A549 (cell line): Measurements from ENCODE around the gene ACSM5.
"Not testable (repeated sequence)": the region's sequence is repeated elsewhere in the genome, so short reads cannot be mapped to it uniquely, and the experiment has no call there.

ENCODE experiments used
- CHD2 ChIP-seq: fragments of 150-350 bp; IDR thresholded peaks from 2 replicates; pipeline ENCODE4 v1.6.1; 2014; ENCODE audit warnings: low read length; ENCODE audit not compliant: partially characterized antibody
- EP300 ChIP-seq, 2 experiments: fragments of >200 bp; sonication (Bioruptor Twin); formaldehyde crosslinking; IDR thresholded peaks; 2 replicates in 1 of 2; 3 replicates in 1 of 2; pipeline ENCODE4 v1.6.1; 2016 to 2017
- NFE2L2 ChIP-seq: fragments of 150-350 bp; conservative IDR thresholded peaks from 2 replicates; pipeline ENCODE4 v1.6.1; 2014; ENCODE audit warnings: low read length
- POLR2A ChIP-seq: IDR thresholded peaks from 2 replicates; pipeline ENCODE4 v1.6.1; 2012; ENCODE audit warnings: mild to moderate bottlenecking, low read length
- RCOR1 ChIP-seq: fragments of 150-350 bp; IDR thresholded peaks from 2 replicates; pipeline ENCODE4 v1.6.1; 2014; ENCODE audit warnings: antibody characterized with exemption, low read length, low read depth
- TF ChIP-seq, protein P1 (sequence below): fragments of 200-600 bp; sonication (generic); IDR thresholded peaks from 2 replicates; pipeline ENCODE4 v1.6.1; 2016; ENCODE audit warnings: antibody characterized with exemption, mild to moderate bottlenecking, moderate library complexity
- TF ChIP-seq, protein P2 (sequence below): fragments of >200 bp; sonication (Bioruptor Twin); formaldehyde crosslinking; IDR thresholded peaks from 3 replicates; pipeline ENCODE4 v1.5.1; 2016

DNA sequence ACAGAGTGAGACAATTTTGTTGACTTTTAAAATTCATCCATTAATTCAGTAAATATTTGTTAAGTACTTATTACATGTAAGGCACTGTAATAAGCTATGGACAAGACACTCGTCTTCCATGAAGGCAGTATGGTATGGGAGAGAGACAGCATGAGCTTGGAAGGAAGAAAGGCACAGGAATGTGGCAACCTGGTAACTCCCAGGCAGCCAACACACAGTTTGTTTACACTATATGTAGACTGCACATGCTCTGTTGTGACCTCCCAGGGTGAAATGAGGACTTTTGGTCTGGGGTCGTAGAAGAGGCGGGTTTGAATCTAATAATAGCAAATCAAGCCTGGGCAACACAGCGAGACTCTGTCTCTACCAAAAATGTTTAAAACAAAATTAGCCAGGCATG, 51.0 kb downstream of the ACSM5 start:
- TF ChIP-seq EP300 (IDR thresholded peaks at IDR 0.05); NFE2L2; POLR2A; RCOR1; CHD2: not testable (repeated sequence)
- TF ChIP-seq, protein P1, sequence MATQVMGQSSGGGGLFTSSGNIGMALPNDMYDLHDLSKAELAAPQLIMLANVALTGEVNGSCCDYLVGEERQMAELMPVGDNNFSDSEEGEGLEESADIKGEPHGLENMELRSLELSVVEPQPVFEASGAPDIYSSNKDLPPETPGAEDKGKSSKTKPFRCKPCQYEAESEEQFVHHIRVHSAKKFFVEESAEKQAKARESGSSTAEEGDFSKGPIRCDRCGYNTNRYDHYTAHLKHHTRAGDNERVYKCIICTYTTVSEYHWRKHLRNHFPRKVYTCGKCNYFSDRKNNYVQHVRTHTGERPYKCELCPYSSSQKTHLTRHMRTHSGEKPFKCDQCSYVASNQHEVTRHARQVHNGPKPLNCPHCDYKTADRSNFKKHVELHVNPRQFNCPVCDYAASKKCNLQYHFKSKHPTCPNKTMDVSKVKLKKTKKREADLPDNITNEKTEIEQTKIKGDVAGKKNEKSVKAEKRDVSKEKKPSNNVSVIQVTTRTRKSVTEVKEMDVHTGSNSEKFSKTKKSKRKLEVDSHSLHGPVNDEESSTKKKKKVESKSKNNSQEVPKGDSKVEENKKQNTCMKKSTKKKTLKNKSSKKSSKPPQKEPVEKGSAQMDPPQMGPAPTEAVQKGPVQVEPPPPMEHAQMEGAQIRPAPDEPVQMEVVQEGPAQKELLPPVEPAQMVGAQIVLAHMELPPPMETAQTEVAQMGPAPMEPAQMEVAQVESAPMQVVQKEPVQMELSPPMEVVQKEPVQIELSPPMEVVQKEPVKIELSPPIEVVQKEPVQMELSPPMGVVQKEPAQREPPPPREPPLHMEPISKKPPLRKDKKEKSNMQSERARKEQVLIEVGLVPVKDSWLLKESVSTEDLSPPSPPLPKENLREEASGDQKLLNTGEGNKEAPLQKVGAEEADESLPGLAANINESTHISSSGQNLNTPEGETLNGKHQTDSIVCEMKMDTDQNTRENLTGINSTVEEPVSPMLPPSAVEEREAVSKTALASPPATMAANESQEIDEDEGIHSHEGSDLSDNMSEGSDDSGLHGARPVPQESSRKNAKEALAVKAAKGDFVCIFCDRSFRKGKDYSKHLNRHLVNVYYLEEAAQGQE, result not testable (repeated sequence)
- TF ChIP-seq, protein P2, sequence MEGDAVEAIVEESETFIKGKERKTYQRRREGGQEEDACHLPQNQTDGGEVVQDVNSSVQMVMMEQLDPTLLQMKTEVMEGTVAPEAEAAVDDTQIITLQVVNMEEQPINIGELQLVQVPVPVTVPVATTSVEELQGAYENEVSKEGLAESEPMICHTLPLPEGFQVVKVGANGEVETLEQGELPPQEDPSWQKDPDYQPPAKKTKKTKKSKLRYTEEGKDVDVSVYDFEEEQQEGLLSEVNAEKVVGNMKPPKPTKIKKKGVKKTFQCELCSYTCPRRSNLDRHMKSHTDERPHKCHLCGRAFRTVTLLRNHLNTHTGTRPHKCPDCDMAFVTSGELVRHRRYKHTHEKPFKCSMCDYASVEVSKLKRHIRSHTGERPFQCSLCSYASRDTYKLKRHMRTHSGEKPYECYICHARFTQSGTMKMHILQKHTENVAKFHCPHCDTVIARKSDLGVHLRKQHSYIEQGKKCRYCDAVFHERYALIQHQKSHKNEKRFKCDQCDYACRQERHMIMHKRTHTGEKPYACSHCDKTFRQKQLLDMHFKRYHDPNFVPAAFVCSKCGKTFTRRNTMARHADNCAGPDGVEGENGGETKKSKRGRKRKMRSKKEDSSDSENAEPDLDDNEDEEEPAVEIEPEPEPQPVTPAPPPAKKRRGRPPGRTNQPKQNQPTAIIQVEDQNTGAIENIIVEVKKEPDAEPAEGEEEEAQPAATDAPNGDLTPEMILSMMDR, result not testable (repeated sequence)
